Heart left ventricle (tissue), 13 donors: ENCODE results near the gene SHISA4.

Source experiments
- CTCF ChIP-seq, 12 donors: fragments of 200-600 bp; sonication (generic) in 4 of 12; IDR thresholded peaks; one replicate each; pipeline versions ENCODE4 v1.5.0 to v1.8.0; 2018 to 2022; ENCODE audit warnings: antibody characterized with exemption in 12 of 12, mild to moderate bottlenecking in 5 of 12
- POLR2A ChIP-seq, 2 donors: fragments of 450-650 bp; IDR thresholded peaks; one replicate each; pipeline ENCODE4 v1.6.1; 2017; ENCODE audit warnings: antibody characterized with exemption in 2 of 2, mild to moderate bottlenecking in 2 of 2, moderate library complexity in 2 of 2
- donor health status: ischemic (EF 13 %, LVEDD 7.1; RV severe dilation, severe dysfunction).
- donor health status: DM: no; HTN: yes; CAD: no.
- donor health status: DM: no; HTN: no; CAD: no.
- donor health status: ischemic (EF 25% LVEDD 6.9; RV normal size, moderate dysfunction).
- donor health status: ischemic (EF 25% LVEDD 5.7; RV mildly dilated, moderate dysfunction).
- donor health status: ischemic (EF 35%, LVEDD 5.7; RV mildly dilated, moderate dysfunction).
- donor health status: nonischemic (EF 11% LVEDD 7.7; RV severe dilation, severe dysfunction).
- donor health status: DM: yes; HTN: yes; CAD: no.
- donor health status: PGD.
- donor health status: ischemic (EF 29% LVEDD 5.4; RV normal size, mild dysfunction).
- donor health status: nonischemic (EF 23%, LVEDD 6.1; RV moderate dilation, normal function).

GRCh38 chr1:201847150-201847549 is 41.5 kb upstream of the SHISA4 start:
- TF ChIP-seq POLR2A (IDR thresholded peaks at IDR 0.05) (no peak), CTCF (IDR thresholded peaks at IDR 0.05) (no peak)
